ENCODE data around the gene PCDH15.

GRCh38 chr10:54800741-54801421, at the start of gene PCDH15:
- TF ChIP-seq CTCF (IDR thresholded peaks at IDR 0.05) (peak in 3 of 6 experiments; percentile 5 to 20 (median 12)), POLR2A (IDR thresholded peaks at IDR 0.05) (no peak), POLR2AphosphoS5 (IDR thresholded peaks at IDR 0.05) (no peak)
